ENCODE results near the gene WDR83. TPM values are rescaled to one million over a fixed set of nuclear protein-coding genes. Genes with fewer than 3 reads are reported as not detected.

WDR83 gene
- total and polyA plus RNA-seq, 2 experiments from 2014 or later = 28.4 to 40.2 TPM

DNA sequence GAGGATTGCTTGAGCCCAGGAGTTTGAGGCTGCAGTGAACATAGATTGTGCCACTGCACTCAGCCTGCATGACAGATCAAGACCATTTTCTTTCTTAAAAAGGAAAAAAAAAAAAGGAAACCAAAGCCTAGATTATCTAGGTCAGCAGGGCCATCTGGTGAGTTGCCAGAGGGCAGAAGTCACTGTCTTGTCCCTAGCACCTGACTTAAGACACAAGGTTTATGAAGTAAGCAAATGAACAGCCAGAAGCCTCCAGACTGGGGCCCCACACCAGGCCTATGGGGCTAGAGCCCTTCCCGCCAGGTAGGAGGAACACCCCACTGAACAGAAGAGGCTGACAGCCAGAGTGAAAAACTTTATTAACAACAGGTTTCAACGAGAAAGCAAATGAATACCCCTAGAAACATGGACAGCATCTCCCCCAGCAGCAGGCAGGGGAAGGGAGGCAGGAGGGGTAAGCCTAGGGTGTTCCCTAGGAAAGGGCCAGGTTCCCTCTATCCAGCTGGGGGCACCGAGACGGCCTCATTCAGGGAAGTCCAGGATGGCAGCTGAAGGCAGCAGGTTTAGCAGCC is 1.2 kb downstream of the WDR83 start:
- peak overlapping the region; percentile 82 for H3K4me3 ChIP-seq
- H3K4me1 ChIP-seq (ENCODE audit: low read depth) = peaks cover 19% of the 10 kb centered on the region
- H3K36me3 ChIP-seq = peaks cover 4% of the 10 kb centered on the region
- no peak overlapping the region for H3K27ac ChIP-seq
- no peak for TF ChIP-seq CTCF (IDR thresholded peaks at IDR 0.05; ENCODE audit: low read depth, low read length)
- no peaks in the 10 kb centered on the region for H3K27me3 ChIP-seq
- no peak for DNase-seq (ENCODE audit: low read depth in 1 of 2, low spot score in 1 of 2)
- no peaks in the 10 kb centered on the region for H3K9me3 ChIP-seq (ENCODE audit: low read depth)

DNA sequence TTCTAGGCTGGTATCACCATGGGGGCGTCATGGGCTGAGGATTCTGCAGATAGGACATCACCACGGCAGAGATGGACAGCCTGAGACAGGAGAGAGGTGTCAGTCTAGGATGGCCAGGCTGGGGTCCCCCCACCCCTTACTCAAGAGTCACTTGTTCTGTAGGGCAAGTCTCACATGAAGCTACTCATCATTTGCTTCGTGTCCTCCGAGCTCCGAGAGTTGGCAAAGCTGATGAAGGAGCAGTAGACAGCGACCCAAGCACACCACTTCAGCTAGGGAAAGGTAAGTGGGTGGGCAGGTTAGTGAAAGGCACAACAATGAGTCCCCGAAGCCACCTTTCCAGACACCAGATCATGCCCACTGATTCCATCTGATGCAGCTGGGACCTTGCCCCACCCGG is 1.7 kb downstream of the WDR83 start:
- DNase-seq (ENCODE audit: low read depth in 1 of 2, low spot score in 1 of 2) = no peak
- Histone ChIP-seq H3K36me3 (no peaks in the 10 kb centered on the region), H3K9me3 (ENCODE audit: low read depth) (no peaks in the 10 kb centered on the region), H3K4me1 (ENCODE audit: low read depth) (peaks cover 19% of the 10 kb centered on the region), H3K27me3 (no peaks in the 10 kb centered on the region), H3K27ac (peak overlapping the region; percentile 96), H3K4me3 (peak overlapping the region; percentile 82)
- no peak for TF ChIP-seq CTCF (IDR thresholded peaks at IDR 0.05; ENCODE audit: low read depth, low read length)

DNA sequence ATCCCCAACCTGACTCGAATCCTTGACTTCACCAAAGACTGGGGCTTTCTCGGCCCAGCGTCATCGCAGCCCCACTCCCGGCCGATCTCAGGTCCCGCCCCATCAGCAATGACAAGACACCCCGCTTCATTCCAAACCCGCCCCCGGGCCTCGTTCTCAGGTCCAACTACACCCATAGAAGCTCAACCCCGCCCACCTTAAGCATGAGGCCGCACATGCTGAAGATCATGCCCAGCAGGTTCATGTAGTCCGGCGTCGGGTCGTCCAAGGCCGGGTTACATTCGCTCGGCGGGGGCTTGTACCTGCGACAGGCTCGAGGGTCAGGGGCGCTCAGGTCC is 2.3 kb downstream of the WDR83 start:
- Histone ChIP-seq H3K4me1 (ENCODE audit: low read depth) (peaks cover 19% of the 10 kb centered on the region), H3K27ac (peak overlapping the region; percentile 96)
- DNase-seq (ENCODE audit: low read depth in 1 of 2, low spot score in 1 of 2) = peak; percentile 55 to 59

DNA sequence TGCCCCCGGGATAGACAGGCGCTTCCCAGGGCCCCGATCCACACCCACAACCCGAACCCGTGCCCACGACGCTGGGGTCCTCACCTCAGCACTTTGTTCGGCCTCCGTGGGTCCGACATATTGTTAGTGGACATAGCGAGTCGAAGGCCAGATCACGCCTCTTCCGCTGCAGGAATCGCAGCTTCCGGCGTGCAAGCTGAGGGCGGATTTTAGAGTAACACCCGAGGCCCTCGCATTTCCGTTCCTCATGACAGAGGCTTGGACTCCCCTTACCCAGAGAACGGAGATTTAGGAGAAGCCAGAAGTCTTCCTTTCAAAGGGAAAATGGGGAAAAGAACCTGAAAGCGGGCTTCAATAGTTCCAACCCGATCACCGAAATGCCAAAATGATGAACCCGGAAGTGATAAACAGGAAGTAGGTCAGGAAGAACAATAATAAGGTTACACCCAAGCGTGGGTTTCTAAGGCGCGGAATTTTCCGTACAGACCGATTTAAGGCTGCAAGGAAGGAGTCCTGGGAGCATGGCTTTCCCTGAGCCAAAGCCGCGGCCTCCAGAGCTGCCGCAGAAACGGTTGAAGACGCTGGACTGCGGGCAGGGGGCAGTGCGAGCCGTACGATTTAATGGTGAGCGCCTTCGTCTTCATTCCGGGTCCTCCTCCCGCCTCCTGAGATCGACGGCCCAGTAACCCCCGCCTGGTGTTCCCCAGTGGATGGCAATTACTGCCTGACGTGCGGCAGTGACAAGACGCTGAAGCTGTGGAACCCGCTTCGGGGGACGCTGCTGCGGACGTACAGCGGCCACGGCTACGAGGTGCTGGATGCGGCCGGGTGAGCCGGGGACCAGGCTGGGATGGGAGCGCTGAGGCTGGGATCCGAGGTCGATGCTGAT is 2.9 kb downstream of the WDR83 start:
- TF ChIP-seq CTCF (IDR thresholded peaks at IDR 0.05; ENCODE audit: low read depth, low read length) = no peak
- H3K9me3 ChIP-seq (ENCODE audit: low read depth) = no peaks in the 10 kb centered on the region
- DNase-seq (ENCODE audit: low read depth in 1 of 2, low spot score in 1 of 2) = peak; percentile 85 to 90
- peaks cover 2% of the 10 kb centered on the region for H3K36me3 ChIP-seq
- peak overlapping the region; percentile 82 for H3K4me3 ChIP-seq
- peaks cover 19% of the 10 kb centered on the region for H3K4me1 ChIP-seq (ENCODE audit: low read depth)
- H3K27ac ChIP-seq = peak overlapping the region; percentile 96
- no peaks in the 10 kb centered on the region for H3K27me3 ChIP-seq

More for the DNA sequence above, 2.3 kb downstream of the WDR83 start:
- Histone ChIP-seq H3K9me3 (ENCODE audit: low read depth) (no peaks in the 10 kb centered on the region), H3K27me3 (no peaks in the 10 kb centered on the region), H3K36me3 (peaks cover 1% of the 10 kb centered on the region), H3K4me3 (peak overlapping the region; percentile 82)
- TF ChIP-seq CTCF (IDR thresholded peaks at IDR 0.05; ENCODE audit: low read depth, low read length) = no peak

GRCh38 chr19:12670159-12670928 is 3.7 kb downstream of the WDR83 start:
- peaks cover 4% of the 10 kb centered on the region for H3K36me3 ChIP-seq
- H3K4me1 ChIP-seq (ENCODE audit: low read depth) = peaks cover 19% of the 10 kb centered on the region
- peak overlapping the region; percentile 96 for H3K27ac ChIP-seq
- no peaks in the 10 kb centered on the region for H3K9me3 ChIP-seq (ENCODE audit: low read depth)
- TF ChIP-seq CTCF (IDR thresholded peaks at IDR 0.05; ENCODE audit: low read depth, low read length) = no peak
- H3K27me3 ChIP-seq = no peaks in the 10 kb centered on the region
- peak overlapping the region; percentile 82 for H3K4me3 ChIP-seq
- no peak for DNase-seq (ENCODE audit: low read depth in 1 of 2, low spot score in 1 of 2)
